ENCODE results near the gene CARD8. TPM values are rescaled to one million over a fixed set of nuclear protein-coding genes. Genes with fewer than 3 reads are reported as not detected.
A peak's percentile ranks its signal among the peaks of the same experiment; 100 is the strongest.
"Not testable (repeated sequence)": the region's sequence is repeated elsewhere in the genome, so short reads cannot be mapped to it uniquely, and the experiment has no call there.

The CARD8 gene
- polyA plus RNA-seq, 1 donor from 2014 or later, result 23.0 TPM

DNA sequence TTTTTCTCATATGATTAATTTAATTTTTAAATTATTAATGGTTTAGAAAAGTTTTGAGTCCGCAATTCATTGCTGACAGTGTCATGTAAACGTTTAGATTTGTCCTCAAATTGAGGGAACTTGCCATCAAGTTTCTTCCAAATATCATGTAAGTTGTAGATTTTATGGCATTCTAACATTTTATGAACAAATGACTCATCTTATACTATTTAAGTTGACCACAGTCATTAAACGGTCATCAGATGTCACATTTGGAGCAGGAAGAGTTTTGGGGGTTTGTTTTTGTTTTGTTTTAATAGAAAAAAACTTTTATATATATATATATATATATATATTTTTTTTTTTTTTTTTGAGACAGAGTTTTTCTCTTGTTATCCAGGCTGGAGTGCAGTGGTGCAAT lies 18.5 kb upstream of the CARD8 start:
- H3K9me3 ChIP-seq (ENCODE audit: low read length), result no peaks in the 10 kb centered on the region
- H3K9me2 ChIP-seq (ENCODE audit: insufficient read depth, low read length), result no peaks in the 10 kb centered on the region
- no peak overlapping the region for H3K9ac ChIP-seq (ENCODE audit: low read length)
- no peaks in the 10 kb centered on the region for H4K20me1 ChIP-seq (ENCODE audit: insufficient read depth)
- H3F3A ChIP-seq (ENCODE audit: insufficient read depth, low read length, poor library complexity, severe bottlenecking), result no peaks in the 10 kb centered on the region
- TF ChIP-seq TAF1 (IDR thresholded peaks at IDR 0.05; ENCODE audit: low read depth) (no peak), EP300 (conservative IDR thresholded peaks at IDR 0.05; ENCODE audit: poor library complexity, severe bottlenecking) (no peak), EZH2 (IDR thresholded peaks at IDR 0.05; ENCODE audit: borderline replicate concordance, insufficient read depth, low read length, poor library complexity, severe bottlenecking) (no peak), POLR2AphosphoS5 (IDR thresholded peaks at IDR 0.05) (no peak), RAD21 (conservative IDR thresholded peaks at IDR 0.05) (no peak), MXI1 (conservative IDR thresholded peaks at IDR 0.05; ENCODE audit: poor library complexity, severe bottlenecking) (no peak), CTCF (IDR thresholded peaks at IDR 0.05; ENCODE audit: poor library complexity, severe bottlenecking) (no peak), SMC3 (conservative IDR thresholded peaks at IDR 0.05; ENCODE audit: poor library complexity) (no peak)
- TF ChIP-seq, protein P1, sequence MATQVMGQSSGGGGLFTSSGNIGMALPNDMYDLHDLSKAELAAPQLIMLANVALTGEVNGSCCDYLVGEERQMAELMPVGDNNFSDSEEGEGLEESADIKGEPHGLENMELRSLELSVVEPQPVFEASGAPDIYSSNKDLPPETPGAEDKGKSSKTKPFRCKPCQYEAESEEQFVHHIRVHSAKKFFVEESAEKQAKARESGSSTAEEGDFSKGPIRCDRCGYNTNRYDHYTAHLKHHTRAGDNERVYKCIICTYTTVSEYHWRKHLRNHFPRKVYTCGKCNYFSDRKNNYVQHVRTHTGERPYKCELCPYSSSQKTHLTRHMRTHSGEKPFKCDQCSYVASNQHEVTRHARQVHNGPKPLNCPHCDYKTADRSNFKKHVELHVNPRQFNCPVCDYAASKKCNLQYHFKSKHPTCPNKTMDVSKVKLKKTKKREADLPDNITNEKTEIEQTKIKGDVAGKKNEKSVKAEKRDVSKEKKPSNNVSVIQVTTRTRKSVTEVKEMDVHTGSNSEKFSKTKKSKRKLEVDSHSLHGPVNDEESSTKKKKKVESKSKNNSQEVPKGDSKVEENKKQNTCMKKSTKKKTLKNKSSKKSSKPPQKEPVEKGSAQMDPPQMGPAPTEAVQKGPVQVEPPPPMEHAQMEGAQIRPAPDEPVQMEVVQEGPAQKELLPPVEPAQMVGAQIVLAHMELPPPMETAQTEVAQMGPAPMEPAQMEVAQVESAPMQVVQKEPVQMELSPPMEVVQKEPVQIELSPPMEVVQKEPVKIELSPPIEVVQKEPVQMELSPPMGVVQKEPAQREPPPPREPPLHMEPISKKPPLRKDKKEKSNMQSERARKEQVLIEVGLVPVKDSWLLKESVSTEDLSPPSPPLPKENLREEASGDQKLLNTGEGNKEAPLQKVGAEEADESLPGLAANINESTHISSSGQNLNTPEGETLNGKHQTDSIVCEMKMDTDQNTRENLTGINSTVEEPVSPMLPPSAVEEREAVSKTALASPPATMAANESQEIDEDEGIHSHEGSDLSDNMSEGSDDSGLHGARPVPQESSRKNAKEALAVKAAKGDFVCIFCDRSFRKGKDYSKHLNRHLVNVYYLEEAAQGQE (IDR thresholded peaks at IDR 0.05; ENCODE audit: borderline replicate concordance), result no peak
- H3K27ac ChIP-seq (ENCODE audit: low read length), result no peak overlapping the region
- H3K79me2 ChIP-seq (replicated peaks; ENCODE audit: insufficient read depth, low read length), result no peaks in the 10 kb centered on the region
- no peaks in the 10 kb centered on the region for H3K27me3 ChIP-seq (ENCODE audit: insufficient read depth, low read depth, low read length)
- H3K4me2 ChIP-seq (ENCODE audit: low read length), result no peak overlapping the region
- H2AFZ ChIP-seq (ENCODE audit: low read depth, low read length), result no peak overlapping the region
- H3K36me3 ChIP-seq (ENCODE audit: insufficient read depth, low read length), result no peaks in the 10 kb centered on the region
- no peak overlapping the region for H3K4me3 ChIP-seq (ENCODE audit: low read length)

GRCh38 chr19:48271531-48272151 lies 15.9 kb upstream of the CARD8 start:
- peak overlapping the region; percentile 60 for H3K9ac ChIP-seq (ENCODE audit: low read length)

DNA sequence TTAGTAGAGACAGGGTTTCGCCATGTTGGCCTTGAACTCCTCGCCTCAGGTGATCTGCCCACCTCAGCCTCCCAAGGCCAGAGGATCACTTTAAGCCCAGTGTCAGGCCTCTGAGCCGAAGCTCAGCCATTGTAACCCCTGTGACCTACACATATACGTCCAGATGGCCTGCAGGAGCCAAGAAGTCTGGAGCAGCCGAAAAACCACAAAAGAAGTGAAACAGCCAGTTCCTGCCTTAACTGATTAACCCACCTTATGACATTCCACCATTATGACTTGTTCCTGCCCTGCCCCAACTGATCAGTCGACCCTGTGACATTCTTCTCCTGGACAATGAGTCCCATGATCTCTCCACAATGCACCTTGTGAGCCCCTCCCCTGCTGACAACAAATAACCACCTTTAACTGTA lies 13.9 kb upstream of the CARD8 start:
- not testable (repeated sequence) for H3K36me3 ChIP-seq (ENCODE audit: insufficient read depth, low read length); H4K20me1 ChIP-seq (ENCODE audit: insufficient read depth); H3K9me3 ChIP-seq (ENCODE audit: low read length); H3K9me2 ChIP-seq (ENCODE audit: insufficient read depth, low read length); H3K4me3 ChIP-seq (ENCODE audit: low read length); H3K27ac ChIP-seq (ENCODE audit: low read length); H3K9ac ChIP-seq (ENCODE audit: low read length); H3K4me2 ChIP-seq (ENCODE audit: low read length); H3K27me3 ChIP-seq (ENCODE audit: insufficient read depth, low read depth, low read length); H3F3A ChIP-seq (ENCODE audit: insufficient read depth, low read length, poor library complexity, severe bottlenecking); H2AFZ ChIP-seq (ENCODE audit: low read depth, low read length); H3K79me2 ChIP-seq (replicated peaks; ENCODE audit: insufficient read depth, low read length)

More at GRCh38 chr19:48271531-48272151, 15.9 kb upstream of the CARD8 start:
- Histone ChIP-seq H3F3A (ENCODE audit: insufficient read depth, low read length, poor library complexity, severe bottlenecking) (no peaks in the 10 kb centered on the region), H3K79me2 (replicated peaks; ENCODE audit: insufficient read depth, low read length) (no peaks in the 10 kb centered on the region), H3K36me3 (ENCODE audit: insufficient read depth, low read length) (no peaks in the 10 kb centered on the region), H3K27ac (ENCODE audit: low read length) (peak overlapping the region; percentile 16), H4K20me1 (ENCODE audit: insufficient read depth) (no peaks in the 10 kb centered on the region), H2AFZ (ENCODE audit: low read depth, low read length) (peak overlapping the region; percentile 32), H3K4me2 (ENCODE audit: low read length) (peak overlapping the region; percentile 32), H3K27me3 (ENCODE audit: insufficient read depth, low read depth, low read length) (no peaks in the 10 kb centered on the region), H3K9me3 (ENCODE audit: low read length) (no peaks in the 10 kb centered on the region), H3K9me2 (ENCODE audit: insufficient read depth, low read length) (no peaks in the 10 kb centered on the region), H3K4me3 (ENCODE audit: low read length) (peak overlapping the region; percentile 73)
- TF ChIP-seq MXI1 (conservative IDR thresholded peaks at IDR 0.05; ENCODE audit: poor library complexity, severe bottlenecking) (peak; percentile 54), TAF1 (IDR thresholded peaks at IDR 0.05; ENCODE audit: low read depth) (no peak), EP300 (conservative IDR thresholded peaks at IDR 0.05; ENCODE audit: poor library complexity, severe bottlenecking) (no peak), EZH2 (IDR thresholded peaks at IDR 0.05; ENCODE audit: borderline replicate concordance, insufficient read depth, low read length, poor library complexity, severe bottlenecking) (no peak)
